GM06990 (cell line): Measurements from ENCODE around the gene DSCAML1.

ENCODE experiments used
- DNase-seq: peaks from one replicate; pipeline ENCODE4 v3.0.0-alpha.2; 2011; ENCODE audit not compliant: insufficient read length; ENCODE audit errors: extremely low read depth
- H3K27me3 ChIP-seq: replicated peaks from 2 replicates; pipeline ENCODE4 v1.6.0; 2011; ENCODE audit warnings: low read length; ENCODE audit not compliant: control insufficient read depth, insufficient read depth
- H3K36me3 ChIP-seq: 2 replicates; pipeline ENCODE4 v1.5.1; 2011; ENCODE audit warnings: low read length; ENCODE audit not compliant: control insufficient read depth, insufficient read depth
- H3K4me3 ChIP-seq: replicated peaks from 2 replicates; pipeline ENCODE4 v1.5.1; 2011; ENCODE audit warnings: low read depth, mild to moderate bottlenecking, control low read depth, low read length
- CTCF ChIP-seq: IDR thresholded peaks from 2 replicates; pipeline ENCODE4 v1.5.1; 2011; ENCODE audit warnings: low read length, control low read depth, mild to moderate bottlenecking, inconsistent platforms; ENCODE audit not compliant: insufficient read depth, poor library complexity, severe bottlenecking

DSCAML1 gene

GRCh38 chr11:117705866-117706265, 91.2 kb downstream of the DSCAML1 start:
- Histone ChIP-seq H3K36me3 (no peaks in the 10 kb centered on the region), H3K4me3 (no peak overlapping the region), H3K27me3 (no peaks in the 10 kb centered on the region; the same call in none of the 2 replicates)
- TF ChIP-seq CTCF: no peak
- no peak for DNase-seq

- DNase-seq: no peak
- Histone ChIP-seq H3K36me3 (no peaks in the 10 kb centered on the region), H3K4me3 (no peak overlapping the region), H3K27me3 (no peaks in the 10 kb centered on the region; the same call in none of the 2 replicates)
- TF ChIP-seq CTCF: no peak
Measured at GRCh38 chr11:117704395-117705100, 92.5 kb downstream of the DSCAML1 start.

GRCh38 chr11:117702946-117703598, 93.9 kb downstream of the DSCAML1 start:
- no peaks in the 10 kb centered on the region for H3K36me3 ChIP-seq
- no peak for DNase-seq
- no peak for TF ChIP-seq CTCF

DNA sequence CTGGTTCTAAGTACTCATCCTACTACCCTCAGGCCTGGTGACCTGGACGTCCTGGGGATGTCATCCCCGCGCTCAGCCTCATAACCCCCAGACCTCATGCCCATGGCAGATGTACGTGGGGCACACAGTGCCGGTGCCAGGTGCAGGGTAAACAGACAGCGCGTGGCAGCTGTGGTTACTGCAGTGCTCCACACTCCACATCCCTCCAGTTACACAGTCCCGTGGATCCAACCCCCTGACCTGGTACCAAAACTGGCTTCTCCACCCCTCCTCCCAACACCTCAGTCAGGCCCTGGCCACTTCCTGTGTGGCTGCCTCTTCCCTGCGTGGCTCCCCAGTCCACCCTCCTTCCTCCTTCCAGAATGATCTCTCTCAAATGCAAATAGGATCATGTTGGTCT, 95.2 kb downstream of the DSCAML1 start:
- no peak for DNase-seq
- TF ChIP-seq CTCF: no peak
- H3K27me3 ChIP-seq: no peaks in the 10 kb centered on the region; the same call in none of the 2 replicates

More at GRCh38 chr11:117702946-117703598, 93.9 kb downstream of the DSCAML1 start:
- Histone ChIP-seq H3K27me3 (no peaks in the 10 kb centered on the region; the same call in none of the 2 replicates), H3K4me3 (no peak overlapping the region)

GRCh38 chr11:117700551-117700950, 96.5 kb downstream of the DSCAML1 start:
- H3K36me3 ChIP-seq: no peaks in the 10 kb centered on the region
- DNase-seq: no peak
- no peak overlapping the region for H3K4me3 ChIP-seq
- TF ChIP-seq CTCF: no peak
- H3K27me3 ChIP-seq: no peaks in the 10 kb centered on the region; the same call in none of the 2 replicates

More for the DNA sequence above, 95.2 kb downstream of the DSCAML1 start:
- Histone ChIP-seq H3K4me3 (no peak overlapping the region), H3K36me3 (no peaks in the 10 kb centered on the region)
